OCI-LY1 (cell line): ENCODE measurements around the gene SCAMP5.

ENCODE experiments used
- H2AFZ ChIP-seq: fragments of 200-600 bp; sonication (generic), shearing (Covaris generic); 2 replicates; pipeline ENCODE4 v1.6.0; 2014; ENCODE audit warnings: antibody characterized with exemption, mild to moderate bottlenecking, low read length
- H3F3A ChIP-seq: fragments of 200-600 bp; sonication (generic), shearing (Covaris generic); 2 replicates; pipeline ENCODE4 v1.6.0; 2014; ENCODE audit warnings: mild to moderate bottlenecking, antibody characterized with exemption, low read length, moderate library complexity; ENCODE audit not compliant: insufficient read depth
- H3K27ac ChIP-seq: fragments of 200-600 bp; sonication (generic); 2 replicates; pipeline ENCODE4 v1.5.1; 2014; ENCODE audit warnings: low read length, mixed run types, mild to moderate bottlenecking, low read depth; ENCODE audit not compliant: poor library complexity, severe bottlenecking
- H3K27me3 ChIP-seq: fragments of 200-600 bp; sonication (generic); 2 replicates; pipeline ENCODE4 v1.6.0; 2014; ENCODE audit warnings: antibody characterized with exemption, mild to moderate bottlenecking, low read length, moderate library complexity; ENCODE audit not compliant: insufficient read depth
- H3K36me3 ChIP-seq: fragments of 200-600 bp; sonication (generic); 2 replicates; pipeline ENCODE4 v1.6.1; 2014; ENCODE audit warnings: mild to moderate bottlenecking, antibody characterized with exemption, low read length, moderate library complexity, mixed read lengths; ENCODE audit not compliant: insufficient read depth
- H3K4me1 ChIP-seq: fragments of 200-600 bp; sonication (generic); 2 replicates; pipeline ENCODE4 v1.5.1; 2014; ENCODE audit warnings: mild to moderate bottlenecking, low read length, moderate library complexity; ENCODE audit not compliant: insufficient read depth, severe bottlenecking
- H3K4me2 ChIP-seq: fragments of 200-600 bp; sonication (generic), shearing (Covaris generic); 2 replicates; pipeline ENCODE4 v1.6.1; 2014; ENCODE audit warnings: low read length
- H3K4me3 ChIP-seq: fragments of 200-600 bp; sonication (generic); 2 replicates; pipeline ENCODE4 v1.5.1; 2014; ENCODE audit warnings: low read length, low read depth, mild to moderate bottlenecking, mixed read lengths; ENCODE audit not compliant: poor library complexity, severe bottlenecking
- H3K79me2 ChIP-seq: fragments of 200-600 bp; shearing (Covaris generic); 2 replicates; pipeline ENCODE4 v1.6.1; 2016; ENCODE audit warnings: mixed run types, low read length, mixed read lengths; ENCODE audit not compliant: insufficient read depth
- H3K9ac ChIP-seq: fragments of 200-600 bp; sonication (generic), shearing (Covaris generic); 2 replicates; pipeline ENCODE4 v1.6.1; 2014; ENCODE audit warnings: mild to moderate bottlenecking, low read length, mixed read lengths
- H3K9me2 ChIP-seq: fragments of 200-600 bp; sonication (generic), shearing (Covaris generic); 2 replicates; pipeline ENCODE4 v1.6.1; 2014; ENCODE audit warnings: low read depth, mild to moderate bottlenecking, low read length, mixed read lengths
- H3K9me3 ChIP-seq: fragments of 200-600 bp; shearing (Covaris generic); 2 replicates; pipeline ENCODE4 v1.6.1; 2014; ENCODE audit warnings: low read length, mixed read lengths
- H4K20me1 ChIP-seq: fragments of 200-600 bp; sonication (generic), shearing (Covaris generic); 2 replicates; pipeline ENCODE4 v1.6.0; 2016; ENCODE audit warnings: mild to moderate bottlenecking, low read length; ENCODE audit not compliant: insufficient read depth
- EZH2 ChIP-seq: fragments of 200-600 bp; sonication (generic), shearing (Covaris generic); IDR thresholded peaks from 2 replicates; pipeline ENCODE4 v1.8.0; 2017; ENCODE audit warnings: borderline replicate concordance, mixed run types, mild to moderate bottlenecking, antibody characterized with exemption, low read length, moderate library complexity, mixed read lengths
- TF ChIP-seq, protein P1 (sequence below): fragments of 200-600 bp; sonication (generic), shearing (Covaris generic); IDR thresholded peaks from 2 replicates; pipeline ENCODE4 v1.5.1; 2017; ENCODE audit warnings: mild to moderate bottlenecking, antibody characterized with exemption, low read length, moderate library complexity, mixed read lengths

The SCAMP5 gene

DNA sequence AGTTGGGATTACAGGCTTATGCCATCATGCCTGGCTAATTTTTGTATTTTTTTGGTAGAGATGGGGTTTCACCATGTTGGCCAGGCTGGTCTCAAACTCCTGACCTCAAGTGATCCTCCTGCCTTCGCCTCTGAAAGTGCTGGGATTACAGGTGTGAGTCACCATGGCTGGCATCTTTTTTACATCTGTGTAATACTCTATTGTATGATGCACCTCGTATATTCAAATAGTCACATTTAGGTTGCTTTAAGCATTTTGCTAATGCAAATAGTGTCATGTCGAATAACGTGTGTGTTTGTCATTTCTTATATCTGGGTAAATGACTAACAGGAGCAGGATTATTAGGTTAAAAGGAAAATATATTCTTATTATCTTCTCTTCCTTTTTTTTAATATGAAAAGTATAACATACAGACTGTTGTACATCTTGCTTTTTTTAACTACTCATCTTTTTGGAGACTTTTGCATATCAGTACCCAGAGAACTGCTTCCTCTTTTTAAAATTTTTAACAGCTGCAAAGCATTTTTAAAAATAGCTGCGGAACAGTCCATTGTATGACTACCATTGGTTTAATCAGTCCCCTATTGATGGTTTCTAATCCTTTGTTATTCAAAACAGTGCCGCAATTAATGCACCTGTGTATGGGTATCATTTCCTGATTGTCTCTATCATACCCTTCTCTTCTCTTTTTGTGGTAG is 13.4 kb downstream of the SCAMP5 start:
- Histone ChIP-seq H4K20me1 (no peaks in the 10 kb centered on the region), H3K9ac (peak overlapping the region; percentile 77), H3K4me1 (peaks cover 50% of the 10 kb centered on the region), H3K36me3 (peaks cover 25% of the 10 kb centered on the region; the same call in 1 of the 2 replicates), H3K9me2 (no peaks in the 10 kb centered on the region), H3F3A (0 out of 2 replicates have a peak, but pooled peaks cover 8% of the 10 kb centered on the region), H3K79me2 (no peaks in the 10 kb centered on the region), H3K27ac (peak overlapping the region; percentile 99), H3K9me3 (no peaks in the 10 kb centered on the region), H3K4me3 (peak overlapping the region; percentile 54), H3K27me3 (no peaks in the 10 kb centered on the region), H2AFZ (no peak overlapping the region), H3K4me2 (peak overlapping the region; percentile 74)
- TF ChIP-seq, protein P1, sequence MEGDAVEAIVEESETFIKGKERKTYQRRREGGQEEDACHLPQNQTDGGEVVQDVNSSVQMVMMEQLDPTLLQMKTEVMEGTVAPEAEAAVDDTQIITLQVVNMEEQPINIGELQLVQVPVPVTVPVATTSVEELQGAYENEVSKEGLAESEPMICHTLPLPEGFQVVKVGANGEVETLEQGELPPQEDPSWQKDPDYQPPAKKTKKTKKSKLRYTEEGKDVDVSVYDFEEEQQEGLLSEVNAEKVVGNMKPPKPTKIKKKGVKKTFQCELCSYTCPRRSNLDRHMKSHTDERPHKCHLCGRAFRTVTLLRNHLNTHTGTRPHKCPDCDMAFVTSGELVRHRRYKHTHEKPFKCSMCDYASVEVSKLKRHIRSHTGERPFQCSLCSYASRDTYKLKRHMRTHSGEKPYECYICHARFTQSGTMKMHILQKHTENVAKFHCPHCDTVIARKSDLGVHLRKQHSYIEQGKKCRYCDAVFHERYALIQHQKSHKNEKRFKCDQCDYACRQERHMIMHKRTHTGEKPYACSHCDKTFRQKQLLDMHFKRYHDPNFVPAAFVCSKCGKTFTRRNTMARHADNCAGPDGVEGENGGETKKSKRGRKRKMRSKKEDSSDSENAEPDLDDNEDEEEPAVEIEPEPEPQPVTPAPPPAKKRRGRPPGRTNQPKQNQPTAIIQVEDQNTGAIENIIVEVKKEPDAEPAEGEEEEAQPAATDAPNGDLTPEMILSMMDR: no peak
- TF ChIP-seq EZH2: no peak

DNA sequence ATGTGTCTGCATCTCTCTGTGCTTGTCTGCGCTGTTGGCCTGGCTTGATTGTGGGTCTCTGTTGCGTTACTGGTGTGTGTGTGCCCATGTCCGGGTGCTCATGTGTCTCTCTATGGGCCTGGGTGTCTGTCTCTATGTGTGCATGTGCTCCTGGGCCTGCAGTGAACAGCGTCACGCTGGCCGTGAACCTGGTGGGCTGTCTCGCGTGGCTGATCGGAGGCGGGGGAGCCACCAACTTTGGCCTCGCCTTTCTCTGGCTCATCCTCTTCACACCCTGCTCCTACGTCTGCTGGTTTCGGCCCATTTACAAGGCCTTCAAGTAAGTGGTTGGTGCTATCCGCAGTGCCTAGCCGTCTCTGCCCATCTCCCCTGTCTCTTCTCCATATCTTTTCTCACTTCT is 21.1 kb downstream of the SCAMP5 start:
- no peaks in the 10 kb centered on the region for H4K20me1 ChIP-seq
- H3K79me2 ChIP-seq: no peaks in the 10 kb centered on the region
- no peak overlapping the region for H3K9ac ChIP-seq
- no peak overlapping the region for H3K4me2 ChIP-seq
- H3K27me3 ChIP-seq: no peaks in the 10 kb centered on the region
- H3K9me3 ChIP-seq: no peaks in the 10 kb centered on the region
- peaks cover under 1% of the 10 kb centered on the region for H3K4me1 ChIP-seq
- no peak overlapping the region for H3K27ac ChIP-seq
- no peak overlapping the region for H2AFZ ChIP-seq
- TF ChIP-seq, protein P1: no peak
- TF ChIP-seq EZH2: no peak
- H3K9me2 ChIP-seq: no peaks in the 10 kb centered on the region
- no peak overlapping the region for H3K4me3 ChIP-seq
- peaks cover 82% of the 10 kb centered on the region for H3K36me3 ChIP-seq
- no peaks in the 10 kb centered on the region for H3F3A ChIP-seq

DNA sequence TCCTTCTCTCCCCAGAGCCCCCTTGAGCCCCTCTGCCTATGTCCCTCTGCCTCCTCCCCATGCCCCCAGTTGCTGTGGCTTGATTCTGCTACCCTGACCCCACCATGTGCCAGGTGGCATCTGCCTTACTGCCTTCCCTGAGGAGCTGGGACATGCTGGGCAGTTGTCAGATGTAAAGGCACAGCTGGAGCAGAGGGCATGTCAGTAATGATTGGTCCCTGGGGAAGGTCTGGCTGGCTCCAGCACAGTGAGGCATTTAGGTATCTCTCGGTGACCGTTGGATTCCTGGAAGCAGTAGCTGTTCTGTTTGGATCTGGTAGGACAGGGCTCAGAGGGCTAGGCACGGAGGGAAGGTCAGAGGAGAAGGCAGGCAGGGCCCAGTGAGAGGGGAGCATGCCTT is 24.6 kb downstream of the SCAMP5 start:
- Histone ChIP-seq H2AFZ (no peak overlapping the region), H3K9ac (no peak overlapping the region), H4K20me1 (no peaks in the 10 kb centered on the region), H3K79me2 (peaks cover 7% of the 10 kb centered on the region; the same call in 1 of the 2 replicates), H3K9me2 (no peaks in the 10 kb centered on the region), H3F3A (0 out of 2 replicates have a peak, but pooled peaks cover 4% of the 10 kb centered on the region), H3K9me3 (no peaks in the 10 kb centered on the region), H3K27me3 (no peaks in the 10 kb centered on the region), H3K4me1 (peaks cover 16% of the 10 kb centered on the region), H3K4me3 (no peak overlapping the region), H3K4me2 (no peak overlapping the region), H3K27ac (no peak overlapping the region), H3K36me3 (peaks cover 52% of the 10 kb centered on the region)
- TF ChIP-seq, protein P1: no peak
- no peak for TF ChIP-seq EZH2
